Measurements from ENCODE around the gene NUMBL.
"Not testable (repeated sequence)": the region's sequence is repeated elsewhere in the genome, so short reads cannot be mapped to it uniquely, and the experiment has no call there.

GRCh38 chr19:40652303-40652702, 38.1 kb downstream of the NUMBL start:
- TF ChIP-seq EZH2 (IDR thresholded peaks at IDR 0.05; ENCODE audit: low read length, unreplicated experiment); CTCF (conservative IDR thresholded peaks at IDR 0.05; ENCODE audit: low read depth, low read length); EZH2phosphoT487 (IDR thresholded peaks at IDR 0.05; ENCODE audit: borderline replicate concordance, low read length): not testable (repeated sequence)

Data from PC-3 (cell line).